Right lobe of liver (tissue), 6 donors: ENCODE results near the gene FRMD3. TPM values are rescaled to one million over a fixed set of nuclear protein-coding genes. Genes with fewer than 3 reads are reported as not detected.

Experiments
- ATAC-seq, 4 donors: fragments of 200-7000 bp; cut with Tn5 transposase; one replicate each; pipeline ENCODE4 v1.9.1; 2020; ENCODE audit warnings: mild to moderate bottlenecking in 4 of 4, moderate library complexity in 4 of 4
- DNase-seq, 3 donors: peaks; one replicate each; pipeline ENCODE4 v3.0.0-alpha.2; 2020
- H3K27ac ChIP-seq, 3 donors: fragments of 200-600 bp; one replicate each; pipeline ENCODE4 v1.8.0; 2022
- H3K27me3 ChIP-seq, 2 donors: fragments of 200-600 bp; one replicate each; pipeline ENCODE4 v1.8.0; 2022
- H3K36me3 ChIP-seq, 4 donors: fragments of 200-600 bp; sonication (generic) in 1 of 4; one replicate each; pipeline versions ENCODE4 v1.5.1 to v1.8.0; 2017 to 2022; ENCODE audit warnings: control low read depth in 1 of 4
- H3K4me1 ChIP-seq, 4 donors: fragments of 200-600 bp; sonication (generic) in 1 of 4; one replicate each; pipeline versions ENCODE4 v1.5.1 to v1.8.0; 2017 to 2022; ENCODE audit warnings: control low read depth in 1 of 4
- H3K4me3 ChIP-seq, 3 donors: fragments of 200-600 bp; one replicate each; pipeline ENCODE4 v1.8.0; 2022
- H3K9me3 ChIP-seq, 4 donors: fragments of 200-600 bp; sonication (generic) in 1 of 4; one replicate each; pipeline versions ENCODE4 v1.5.1 to v1.8.0; 2017 to 2022; ENCODE audit warnings: control low read depth in 1 of 4
- POLR2A ChIP-seq: fragments of 450-650 bp; IDR thresholded peaks from one replicate; pipeline ENCODE4 v1.6.1; 2017; ENCODE audit warnings: antibody characterized with exemption, mild to moderate bottlenecking
- WGBS: methylation state at CpG from one replicate; pipeline ENCODE4 v1.1.6; 2018; ENCODE audit warnings: low coverage, low lambda C conversion rate; ENCODE audit not compliant: insufficient coverage; ENCODE audit errors: missing lambda C conversion rate; 5-methylcytosine and 5-hydroxymethylcytosine counted together
- intact Hi-C, 2 donors: fragments of 100-400 bp; cut with DNase I; formaldehyde crosslinking; loops; one replicate each; pipeline versions ENCODE4 v1.11.2 to v1.14.1; 2022
- total RNA-seq, 6 experiments: library from RNA; depleted of rRNA in 2 of 6; stranded (reverse); fragments of >200 nt in 2 of 6; fragmentation: NEBNext Ultra II Directional in 3 of 6; extraction: Animal tissue kit (Norgen Biotek cat#: 25700) in 3 of 6; gene quantifications; one replicate each; pipeline versions ENCODE4 v1.1.0 to v1.2.4, GENCODE V29; 2016 to 2023
- TF ChIP-seq, protein P1 (sequence below), 4 donors: fragments of 200-600 bp in 3 of 4; fragments of 450-650 bp in 1 of 4; IDR thresholded peaks; one replicate each; pipeline versions ENCODE4 v1.5.1 to v1.8.0; 2016 to 2022; ENCODE audit warnings: antibody characterized with exemption in 4 of 4, mild to moderate bottlenecking in 2 of 4
- donor health status: DM: no; HTN: yes; CAD: no.
- donor health status: DM: no; HTN: no; CAD: no.
- donor health status: DM: no; HTN: no; CAD: no.
- donor health status: DM: no; HTN: yes; CAD: no.
- donor health status: DM: no; HTN: yes; CAD: no.

Gene FRMD3
- total RNA-seq, 6 experiments from 2014 or later, result 0.28 to 0.88 (median 0.34) TPM

DNA sequence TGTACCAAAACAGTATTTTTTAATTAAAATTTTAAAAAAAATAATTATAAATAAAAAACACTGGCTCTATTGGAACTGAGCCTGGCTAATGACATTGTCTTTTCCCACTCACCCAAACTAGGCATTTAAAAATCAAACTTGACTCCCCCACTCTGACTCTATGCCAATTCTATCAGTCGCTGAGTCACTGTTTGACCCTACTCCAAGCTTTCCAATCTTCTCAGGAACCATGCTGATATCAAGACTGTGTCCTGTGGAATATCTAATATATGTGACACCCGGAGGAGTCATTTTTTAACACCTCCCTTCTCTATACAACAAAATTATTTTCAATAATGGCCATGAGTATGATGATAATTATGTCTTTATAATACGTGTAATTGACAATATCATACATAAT, 303.7 kb downstream of the FRMD3 start:
- no peak for DNase-seq

DNA sequence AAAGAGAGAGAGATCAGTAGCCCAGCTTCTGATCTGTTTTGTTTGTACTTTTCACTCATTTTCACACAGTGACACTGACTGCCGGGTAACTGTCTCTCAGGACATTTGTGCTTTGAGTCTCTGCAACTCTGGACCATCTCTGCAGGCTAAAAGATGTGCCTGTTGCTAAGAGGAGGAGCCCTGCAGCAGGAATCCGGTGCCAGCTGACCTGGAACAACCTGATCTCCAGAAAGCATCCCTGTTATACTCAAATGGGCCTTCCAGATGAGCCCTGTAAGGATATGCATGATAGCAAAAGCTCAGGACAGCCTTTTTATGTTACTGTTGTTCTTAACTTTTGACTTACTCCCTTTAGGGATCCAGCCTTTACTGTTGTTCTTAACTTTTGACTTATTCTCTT, 304.6 kb downstream of the FRMD3 start:
- TF ChIP-seq, protein P1, sequence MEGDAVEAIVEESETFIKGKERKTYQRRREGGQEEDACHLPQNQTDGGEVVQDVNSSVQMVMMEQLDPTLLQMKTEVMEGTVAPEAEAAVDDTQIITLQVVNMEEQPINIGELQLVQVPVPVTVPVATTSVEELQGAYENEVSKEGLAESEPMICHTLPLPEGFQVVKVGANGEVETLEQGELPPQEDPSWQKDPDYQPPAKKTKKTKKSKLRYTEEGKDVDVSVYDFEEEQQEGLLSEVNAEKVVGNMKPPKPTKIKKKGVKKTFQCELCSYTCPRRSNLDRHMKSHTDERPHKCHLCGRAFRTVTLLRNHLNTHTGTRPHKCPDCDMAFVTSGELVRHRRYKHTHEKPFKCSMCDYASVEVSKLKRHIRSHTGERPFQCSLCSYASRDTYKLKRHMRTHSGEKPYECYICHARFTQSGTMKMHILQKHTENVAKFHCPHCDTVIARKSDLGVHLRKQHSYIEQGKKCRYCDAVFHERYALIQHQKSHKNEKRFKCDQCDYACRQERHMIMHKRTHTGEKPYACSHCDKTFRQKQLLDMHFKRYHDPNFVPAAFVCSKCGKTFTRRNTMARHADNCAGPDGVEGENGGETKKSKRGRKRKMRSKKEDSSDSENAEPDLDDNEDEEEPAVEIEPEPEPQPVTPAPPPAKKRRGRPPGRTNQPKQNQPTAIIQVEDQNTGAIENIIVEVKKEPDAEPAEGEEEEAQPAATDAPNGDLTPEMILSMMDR (IDR thresholded peaks at IDR 0.05), result no peak
- no peak for TF ChIP-seq POLR2A
- WGBS, result 60% methylated on average over 2 of the region's 2 CpGs
- ATAC-seq, result no peak

More for the DNA sequence above, 303.7 kb downstream of the FRMD3 start:
- TF ChIP-seq, protein P1 (IDR thresholded peaks at IDR 0.05), result no peak
- TF ChIP-seq POLR2A, result no peak
- Histone ChIP-seq H3K27me3 (no peaks in the 10 kb centered on the region), H3K27ac (no peak overlapping the region), H3K4me1 (peaks cover 0 to 7% (median 3%) of the 10 kb centered on the region in 4 donors), H3K36me3 (no peaks in the 10 kb centered on the region), H3K9me3 (no peaks in the 10 kb centered on the region), H3K4me3 (no peak overlapping the region)
- WGBS, result 60% methylated on average over 3 of the region's 3 CpGs
- intact Hi-C loops, result no loop called here
- ATAC-seq, result peak in 1 of 4 donors; percentile 49

DNA sequence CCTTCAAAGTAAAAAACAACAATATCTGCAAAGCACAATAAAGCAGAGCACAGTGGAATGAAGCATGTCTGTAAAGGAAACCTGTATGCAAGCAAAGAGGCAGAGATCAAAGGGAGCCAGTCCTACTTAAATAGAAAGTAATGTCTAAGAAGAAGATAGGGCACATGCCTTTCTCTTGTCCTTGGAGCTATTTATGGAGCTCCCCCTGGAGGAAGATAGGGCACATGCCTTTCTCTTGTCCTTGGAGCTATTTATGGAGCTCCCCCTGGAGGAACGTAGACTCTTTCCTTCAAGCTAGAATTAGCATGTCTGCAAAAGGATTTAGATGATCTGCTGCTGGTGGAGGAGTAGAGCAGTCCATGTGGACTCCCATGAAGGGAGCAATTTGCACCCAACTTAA, 307.2 kb downstream of the FRMD3 start:
- intact Hi-C loops, result no loop called here
- 43% methylated on average over 1 of the region's 1 CpG for WGBS
- no peaks in the 10 kb centered on the region for H3K36me3 ChIP-seq
- H3K4me3 ChIP-seq, result no peak overlapping the region
- no peak overlapping the region for H3K27ac ChIP-seq
- H3K9me3 ChIP-seq, result no peaks in the 10 kb centered on the region
- H3K4me1 ChIP-seq, result no peaks in the 10 kb centered on the region
- ATAC-seq (peak in 1 of 4 donors; percentile 79), DNase-seq (no peak)
- H3K27me3 ChIP-seq, result no peaks in the 10 kb centered on the region
- TF ChIP-seq, protein P1 (IDR thresholded peaks at IDR 0.05), result no peak
- no peak for TF ChIP-seq POLR2A

More for the DNA sequence above, 304.6 kb downstream of the FRMD3 start:
- no peak overlapping the region for H3K4me3 ChIP-seq
- no peak for DNase-seq
- no peaks in the 10 kb centered on the region for H3K4me1 ChIP-seq
- no peak overlapping the region for H3K27ac ChIP-seq
- no peaks in the 10 kb centered on the region for H3K27me3 ChIP-seq
- intact Hi-C loops, result no loop called here
- H3K9me3 ChIP-seq, result no peaks in the 10 kb centered on the region
- no peaks in the 10 kb centered on the region for H3K36me3 ChIP-seq

DNA sequence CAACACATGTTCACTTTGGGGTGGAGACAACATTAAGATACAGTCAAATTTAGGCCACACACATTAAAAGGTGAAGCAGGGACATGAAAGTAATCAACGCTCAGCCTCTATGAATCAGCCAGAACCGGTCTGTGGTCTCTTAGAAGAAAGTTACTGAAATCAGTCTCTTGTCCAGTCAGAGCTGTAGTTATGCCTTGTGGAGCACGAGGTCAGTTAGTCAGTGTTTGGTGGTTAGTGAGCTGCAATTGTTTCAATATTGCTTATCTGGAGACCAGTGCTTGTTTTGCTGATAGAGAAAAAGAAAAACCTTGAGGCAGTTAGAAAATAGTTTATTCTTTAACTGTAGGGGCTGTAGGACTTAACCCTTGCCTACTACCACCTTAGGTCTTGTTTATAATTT, 317.5 kb downstream of the FRMD3 start:
- intact Hi-C loops, result no loop called here
- DNase-seq (no peak), ATAC-seq (peak in 2 of 4 donors; percentile 42 to 48)
- TF ChIP-seq POLR2A, result no peak
- TF ChIP-seq, protein P1 (IDR thresholded peaks at IDR 0.05), result no peak
- Histone ChIP-seq H3K4me1 (no peaks in the 10 kb centered on the region), H3K27ac (peak overlapping the region in 1 of 3 donors; percentile 4), H3K36me3 (no peaks in the 10 kb centered on the region), H3K27me3 (no peaks in the 10 kb centered on the region), H3K9me3 (no peaks in the 10 kb centered on the region), H3K4me3 (no peak overlapping the region)
- WGBS, result 48% methylated on average over 3 of the region's 3 CpGs
